HepG2 (cell line): ENCODE measurements around the gene SRSF1. TPM values are rescaled to one million over a fixed set of nuclear protein-coding genes. Genes with fewer than 3 reads are reported as not detected.
A peak's percentile ranks its signal among the peaks of the same experiment; 100 is the strongest.

Experiments used
- ARID2 ChIP-seq: sonication (generic); formaldehyde crosslinking; IDR thresholded peaks from 2 replicates; pipeline ENCODE4 v1.8.1; 2022; ENCODE audit warnings: mild to moderate bottlenecking, missing genetic modification reagents, borderline replicate concordance
- ARNTL ChIP-seq: sonication (generic); formaldehyde crosslinking; IDR thresholded peaks from 2 replicates; pipeline ENCODE4 v1.4.0; 2020; ENCODE audit warnings: mild to moderate bottlenecking, missing genetic modification reagents
- DR1 ChIP-seq: sonication (generic); formaldehyde crosslinking; IDR thresholded peaks from 2 replicates; pipeline ENCODE4 v1.8.0; 2021; ENCODE audit warnings: mild to moderate bottlenecking, missing genetic modification reagents, inconsistent platforms
- KDM5A ChIP-seq: fragments of 200-600 bp; sonication (generic); IDR thresholded peaks from 2 replicates; pipeline ENCODE4 v1.7.0; 2018; ENCODE audit warnings: antibody characterized with exemption, mild to moderate bottlenecking, low read length, borderline replicate concordance
- PHF20 ChIP-seq: sonication (generic); formaldehyde crosslinking; IDR thresholded peaks from 2 replicates; pipeline ENCODE4 v1.5.0; 2020; ENCODE audit warnings: mild to moderate bottlenecking, missing genetic modification reagents
- POLR2AphosphoS5 ChIP-seq: IDR thresholded peaks from 2 replicates; pipeline ENCODE4 v1.6.1; 2012; ENCODE audit warnings: low read depth, low read length
- SALL2 ChIP-seq: sonication (generic); formaldehyde crosslinking; IDR thresholded peaks from 2 replicates; pipeline ENCODE4 v1.8.1; 2023; ENCODE audit warnings: mild to moderate bottlenecking, missing genetic modification reagents, inconsistent platforms
- TERF1 ChIP-seq: sonication (generic); formaldehyde crosslinking; IDR thresholded peaks from 2 replicates; pipeline ENCODE4 v1.8.0; 2022; ENCODE audit warnings: mild to moderate bottlenecking, missing genetic modification reagents, moderate library complexity
- ZBTB42 ChIP-seq: sonication (generic); formaldehyde crosslinking; IDR thresholded peaks from 2 replicates; pipeline ENCODE4 v1.5.0; 2020; ENCODE audit warnings: mild to moderate bottlenecking, missing genetic modification reagents
- ZFP82 ChIP-seq: sonication (generic); formaldehyde crosslinking; IDR thresholded peaks from 2 replicates; pipeline ENCODE4 v1.5.1; 2020; ENCODE audit warnings: mild to moderate bottlenecking, missing genetic modification reagents, borderline replicate concordance
- ZNF143 ChIP-seq: sonication (generic); formaldehyde crosslinking; IDR thresholded peaks from 2 replicates; pipeline ENCODE4 v1.4.0; 2020; ENCODE audit warnings: missing genetic modification reagents
- ZNF225 ChIP-seq: sonication (generic); formaldehyde crosslinking; IDR thresholded peaks from 2 replicates; pipeline ENCODE4 v1.4.0; 2020; ENCODE audit warnings: mild to moderate bottlenecking, missing genetic modification reagents
- ZNF280D ChIP-seq: sonication (generic); formaldehyde crosslinking; IDR thresholded peaks from 2 replicates; pipeline ENCODE4 v1.5.1; 2020; ENCODE audit warnings: mild to moderate bottlenecking, missing genetic modification reagents
- ZNF512B ChIP-seq: sonication (generic); formaldehyde crosslinking; IDR thresholded peaks from 2 replicates; pipeline ENCODE4 v1.5.1; 2020; ENCODE audit warnings: missing genetic modification reagents, mild to moderate bottlenecking, borderline replicate concordance
- ZNF616 ChIP-seq: sonication (generic); formaldehyde crosslinking; IDR thresholded peaks from 2 replicates; pipeline ENCODE4 v1.5.0; 2020; ENCODE audit warnings: low read depth, mild to moderate bottlenecking, missing genetic modification reagents
- ZNF782 ChIP-seq: sonication (generic); formaldehyde crosslinking; IDR thresholded peaks from 2 replicates; pipeline ENCODE4 v1.4.0; 2020; ENCODE audit warnings: missing genetic modification reagents, mild to moderate bottlenecking, borderline replicate concordance
- polyA plus RNA-seq, 8 experiments: library from polyadenylated mRNA; depleted of rRNA in 3 of 8; stranded (reverse) in 7 of 8; unstranded in 1 of 8; fragments of >200 nt; fragmentation: Illumina TruSeq in 4 of 8; extraction: Trizol in 4 of 8; gene quantifications; 2 replicates each; pipeline versions ENCODE4 v1.2.1 to v1.2.3, GENCODE V29; 2011 to 2016; ENCODE audit warnings: low read depth in 4 of 8, missing spikeins in 1 of 8, mixed read lengths in 1 of 8; ENCODE audit not compliant: insufficient read depth in 1 of 8
- total RNA-seq, 5 experiments: library from RNA; depleted of rRNA; stranded (reverse); fragments of >200 nt; fragmentation: Illumina TruSeq; extraction: Trizol; gene quantifications; 2 replicates each; pipeline ENCODE4 v1.2.3, GENCODE V29; 2016; ENCODE audit warnings: low read depth in 1 of 5
- TF ChIP-seq, protein P1 (sequence below): sonication (generic); IDR thresholded peaks from 2 replicates; pipeline ENCODE4 v1.6.1; 2016; ENCODE audit warnings: low read depth, borderline replicate concordance
- TF ChIP-seq, protein P2 (sequence below): sonication (generic); formaldehyde crosslinking; IDR thresholded peaks from 2 replicates; pipeline ENCODE4 v1.5.0; 2020; ENCODE audit warnings: mild to moderate bottlenecking, missing genetic modification reagents

Gene SRSF1
- total and polyA plus RNA-seq, 2 of the 13 experiments (the other 11 are each of a cell fraction or from before 2014, with no cell fraction given) = 142 to 445 TPM

DNA sequence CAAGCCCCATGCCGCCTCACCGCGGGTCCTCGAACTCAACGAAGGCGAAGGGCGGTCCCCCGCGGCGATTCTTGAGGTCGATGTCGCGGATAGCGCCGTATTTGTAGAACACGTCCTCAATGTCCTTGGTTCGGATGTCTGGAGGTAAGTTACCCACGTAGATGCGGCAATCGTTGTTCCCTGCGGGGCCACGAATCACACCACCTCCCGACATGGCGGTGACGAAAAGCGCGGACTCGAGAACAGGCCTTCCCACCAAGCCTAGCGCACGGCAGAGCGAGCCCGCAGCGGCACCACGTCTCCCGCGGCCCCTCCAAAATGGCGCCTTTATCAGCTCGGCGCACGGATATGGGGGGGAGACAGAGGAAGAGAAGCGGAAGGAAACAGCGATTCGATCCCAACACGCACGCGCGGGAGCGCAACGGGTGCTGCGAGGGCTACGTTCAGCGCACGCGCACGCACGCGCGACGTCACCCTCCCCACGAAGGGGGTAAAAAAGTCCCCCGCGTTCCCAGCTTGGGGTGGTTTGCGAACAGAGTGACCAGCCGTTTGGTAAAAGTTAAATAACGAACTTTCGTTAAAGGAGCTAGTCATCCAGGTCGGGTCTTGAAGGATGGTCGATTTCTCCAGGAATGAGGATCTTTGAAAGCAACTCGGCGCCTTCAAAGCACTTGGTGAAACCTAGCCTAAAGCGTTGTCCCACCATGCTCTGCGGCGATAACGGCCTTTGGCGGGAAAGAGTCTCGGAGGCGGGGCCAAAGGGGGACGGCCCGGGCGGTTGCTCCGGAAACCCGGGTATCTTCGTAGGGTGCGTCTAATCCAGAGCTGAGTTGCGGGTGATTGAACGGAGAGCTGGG lies at the start of gene SRSF1 (continued):
- TF ChIP-seq PHF20 (CRISPR knock-in tag) = peak; percentile 88
- TF ChIP-seq ZNF616 (CRISPR knock-in tag) = no peak
- peak; percentile 86 for TF ChIP-seq ZNF782
- no peak; the same call in 1 of the 2 replicates for TF ChIP-seq ZNF512B (CRISPR knock-in tag)
- TF ChIP-seq ZFP82 (CRISPR knock-in tag) = peak; percentile 98; the same call in 1 of the 2 replicates
- TF ChIP-seq SALL2 = peak; percentile 54; the same call in 1 of the 2 replicates
- TF ChIP-seq, protein P1, sequence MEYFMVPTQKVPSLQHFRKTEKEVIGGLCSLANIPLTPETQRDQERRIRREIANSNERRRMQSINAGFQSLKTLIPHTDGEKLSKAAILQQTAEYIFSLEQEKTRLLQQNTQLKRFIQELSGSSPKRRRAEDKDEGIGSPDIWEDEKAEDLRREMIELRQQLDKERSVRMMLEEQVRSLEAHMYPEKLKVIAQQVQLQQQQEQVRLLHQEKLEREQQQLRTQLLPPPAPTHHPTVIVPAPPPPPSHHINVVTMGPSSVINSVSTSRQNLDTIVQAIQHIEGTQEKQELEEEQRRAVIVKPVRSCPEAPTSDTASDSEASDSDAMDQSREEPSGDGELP = peak; percentile 0; the same call in 1 of the 2 replicates
- TF ChIP-seq, protein P2, sequence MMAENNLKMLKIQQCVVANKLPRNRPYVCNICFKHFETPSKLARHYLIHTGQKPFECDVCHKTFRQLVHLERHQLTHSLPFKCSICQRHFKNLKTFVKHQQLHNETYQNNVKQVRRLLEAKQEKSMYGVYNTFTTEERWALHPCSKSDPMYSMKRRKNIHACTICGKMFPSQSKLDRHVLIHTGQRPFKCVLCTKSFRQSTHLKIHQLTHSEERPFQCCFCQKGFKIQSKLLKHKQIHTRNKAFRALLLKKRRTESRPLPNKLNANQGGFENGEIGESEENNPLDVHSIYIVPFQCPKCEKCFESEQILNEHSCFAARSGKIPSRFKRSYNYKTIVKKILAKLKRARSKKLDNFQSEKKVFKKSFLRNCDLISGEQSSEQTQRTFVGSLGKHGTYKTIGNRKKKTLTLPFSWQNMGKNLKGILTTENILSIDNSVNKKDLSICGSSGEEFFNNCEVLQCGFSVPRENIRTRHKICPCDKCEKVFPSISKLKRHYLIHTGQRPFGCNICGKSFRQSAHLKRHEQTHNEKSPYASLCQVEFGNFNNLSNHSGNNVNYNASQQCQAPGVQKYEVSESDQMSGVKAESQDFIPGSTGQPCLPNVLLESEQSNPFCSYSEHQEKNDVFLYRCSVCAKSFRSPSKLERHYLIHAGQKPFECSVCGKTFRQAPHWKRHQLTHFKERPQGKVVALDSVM (CRISPR knock-in tag) = 0 out of 2 replicates have a peak, but pooled peaks have one; percentile 8
- TF ChIP-seq ZNF143 (CRISPR knock-in tag) = peak; percentile 91
- no peak for TF ChIP-seq TERF1 (CRISPR knock-in tag)
- TF ChIP-seq ZNF280D = peak; percentile 84
- TF ChIP-seq ARID2 (CRISPR knock-in tag) = peak; percentile 89
- TF ChIP-seq KDM5A = peak; percentile 85; the same call in 1 of the 2 replicates
- TF ChIP-seq DR1 (CRISPR knock-in tag) = peak; percentile 99
- TF ChIP-seq POLR2AphosphoS5 = peak; percentile 93
- peak; percentile 87 for TF ChIP-seq ZNF225 (CRISPR knock-in tag)
- TF ChIP-seq ARNTL (CRISPR knock-in tag) = peak; percentile 64
- TF ChIP-seq ZBTB42 (CRISPR knock-in tag) = peak; percentile 84
